HG03571 (cell line): Measurements from ENCODE around the gene ZNF710.
A peak's percentile ranks its signal among the peaks of the same experiment; 100 is the strongest.

Experiments
- ATAC-seq: cut with Tn5 transposase; IDR thresholded peaks from one replicate; pipeline ENCODE4 v1.9.1; 2021; ENCODE audit not compliant: unreplicated experiment

Gene ZNF710

DNA sequence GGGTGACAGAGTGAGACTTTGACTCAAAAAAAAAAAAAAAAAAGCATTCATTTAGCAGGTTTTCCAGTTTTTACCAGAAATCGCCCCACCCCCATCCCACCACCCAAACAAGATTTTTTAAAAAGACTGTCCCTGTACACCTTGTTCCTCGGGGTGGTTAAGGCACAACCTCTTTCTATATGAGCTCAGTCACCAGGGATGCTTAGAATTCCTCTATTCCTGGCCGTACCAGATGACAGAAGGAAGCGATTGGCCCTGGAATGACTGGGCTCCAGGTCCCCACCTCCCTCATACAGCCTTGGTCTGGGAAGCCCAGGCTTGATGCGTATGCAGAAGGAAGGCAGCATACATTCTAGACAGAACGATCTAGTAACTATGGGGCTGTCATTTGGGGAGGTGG is 75.6 kb downstream of the ZNF710 start:
- ATAC-seq = no peak

DNA sequence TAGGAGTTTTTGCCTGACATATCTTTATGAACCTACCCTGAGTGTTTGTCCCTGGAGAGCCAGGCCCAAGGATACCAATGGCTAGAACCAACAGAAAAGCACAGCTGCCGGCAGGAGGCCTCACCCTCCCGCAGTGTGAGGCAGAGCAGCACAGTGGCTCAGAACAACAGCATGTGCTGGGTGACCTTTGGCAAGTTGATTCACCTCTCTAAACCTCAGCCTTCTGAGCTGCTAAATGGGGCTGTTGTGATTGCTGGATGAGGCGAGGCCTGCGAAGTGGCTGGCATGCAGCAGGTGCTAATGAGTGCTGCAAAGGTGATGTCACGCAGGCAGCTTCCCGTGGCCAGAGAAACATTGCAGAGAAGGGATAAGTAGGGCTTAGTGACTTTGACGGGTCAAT is 77.8 kb downstream of the ZNF710 start:
- no peak for ATAC-seq

DNA sequence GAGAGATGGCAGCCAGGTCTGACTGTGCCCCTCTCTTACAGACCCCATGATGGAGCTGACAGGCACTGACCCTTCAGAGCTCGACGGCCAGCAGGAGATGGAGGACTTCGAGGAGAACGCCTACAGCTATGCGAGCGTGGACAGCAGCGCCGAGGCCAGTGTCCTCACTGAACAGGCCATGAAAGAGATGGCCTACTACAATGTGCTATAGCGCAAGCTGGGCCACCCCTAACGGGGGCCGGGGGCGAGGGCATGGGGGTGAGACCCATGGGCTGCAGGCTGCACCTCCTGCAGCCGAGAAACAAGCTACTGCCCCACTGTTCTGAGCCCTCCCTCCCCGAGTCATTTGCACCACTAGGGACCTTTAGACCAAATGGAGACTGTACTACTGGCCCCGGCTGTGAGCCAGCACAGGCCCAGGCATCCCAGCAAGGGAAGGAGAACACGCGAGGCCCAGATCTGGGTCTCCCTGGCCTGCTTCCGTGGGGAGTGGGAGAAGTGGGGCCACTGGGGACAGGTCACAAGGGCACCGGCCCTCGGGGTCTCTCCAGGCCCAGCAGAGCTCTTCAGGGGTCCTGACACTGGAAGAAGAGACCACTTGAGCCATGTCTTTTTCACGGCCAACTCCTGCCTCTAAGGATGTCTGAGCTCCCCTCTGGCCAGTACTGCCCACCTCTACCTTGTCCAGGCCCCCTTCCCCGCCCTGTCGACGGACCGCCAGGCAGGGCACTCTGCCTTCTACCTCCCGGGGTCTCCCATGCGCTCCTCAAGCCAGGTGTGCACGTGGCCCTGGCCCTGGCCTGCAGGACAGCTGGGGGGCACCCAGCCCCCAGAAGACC is 78.7 kb downstream of the ZNF710 start:
- no peak for ATAC-seq

DNA sequence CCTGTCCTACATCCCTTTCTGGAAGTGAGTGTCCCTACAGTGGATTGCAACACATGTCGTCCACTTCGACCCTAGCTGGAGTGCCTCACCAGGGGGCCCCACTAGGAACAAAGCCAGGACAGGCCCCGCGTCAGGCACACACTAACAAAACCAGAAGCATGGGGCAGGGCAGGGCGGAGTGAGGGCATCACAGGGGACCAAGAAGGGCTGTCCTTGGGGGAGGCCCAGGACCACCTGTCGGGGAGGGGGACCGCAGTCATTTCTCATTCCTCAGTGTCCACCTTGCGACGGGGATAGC is 79.3 kb downstream of the ZNF710 start:
- ATAC-seq = no peak

DNA sequence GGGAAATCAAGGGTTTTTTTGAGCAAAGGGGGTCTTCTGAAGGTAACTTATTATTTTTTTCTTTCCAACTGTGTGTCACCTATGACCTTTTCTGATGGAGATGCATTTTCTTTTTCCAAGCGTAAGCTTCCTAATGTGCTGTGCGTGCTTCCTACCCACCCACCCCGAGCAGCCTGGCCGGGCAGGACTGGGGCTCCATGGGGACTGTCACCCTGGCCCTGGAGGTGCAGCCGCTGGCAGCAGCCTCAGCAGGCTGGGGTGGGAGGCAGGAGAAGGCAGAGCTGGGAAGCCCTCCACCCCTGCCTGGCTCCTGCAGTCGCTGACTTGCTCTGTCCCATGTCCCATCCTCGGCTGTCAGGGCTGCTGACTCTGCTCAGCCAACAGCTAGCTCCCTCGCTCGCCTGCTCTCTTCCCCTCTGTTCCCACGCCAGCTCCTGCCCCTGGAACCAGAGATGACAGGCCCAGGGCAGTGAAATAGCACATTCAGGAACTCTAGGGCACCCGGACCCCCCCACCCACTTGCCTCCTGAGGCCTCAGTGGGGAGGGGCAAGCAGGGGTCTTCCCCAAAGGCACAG is 79.8 kb downstream of the ZNF710 start:
- ATAC-seq = no peak

DNA sequence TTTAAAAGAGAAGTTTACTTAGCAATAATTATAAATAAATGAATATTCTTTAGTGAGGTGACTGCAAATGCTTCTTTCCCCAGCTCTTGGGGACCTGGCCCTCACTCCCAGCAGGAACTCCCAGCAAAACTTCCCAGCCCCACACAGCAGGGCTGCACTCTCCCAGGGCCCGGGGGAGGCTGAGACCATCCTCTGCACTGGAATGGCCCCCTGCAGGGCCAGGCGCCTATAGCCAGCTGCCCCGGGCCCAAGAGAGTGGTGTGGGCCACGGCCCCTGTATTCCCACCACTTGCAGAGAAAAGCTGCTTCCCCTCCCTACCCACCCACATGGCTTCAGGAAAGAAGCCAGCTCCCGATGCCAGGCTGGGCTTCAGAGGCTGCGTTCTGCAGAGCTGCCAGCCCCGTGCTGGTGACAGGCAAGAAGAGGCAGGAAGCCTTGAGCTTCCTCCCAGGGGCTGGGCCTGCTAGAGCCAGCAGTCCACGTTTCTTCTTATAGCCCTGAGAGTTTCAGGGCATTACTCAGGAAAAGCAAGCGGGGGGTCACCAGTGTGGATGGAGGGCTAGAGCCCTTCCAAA is 81.1 kb downstream of the ZNF710 start:
- ATAC-seq = no peak

DNA sequence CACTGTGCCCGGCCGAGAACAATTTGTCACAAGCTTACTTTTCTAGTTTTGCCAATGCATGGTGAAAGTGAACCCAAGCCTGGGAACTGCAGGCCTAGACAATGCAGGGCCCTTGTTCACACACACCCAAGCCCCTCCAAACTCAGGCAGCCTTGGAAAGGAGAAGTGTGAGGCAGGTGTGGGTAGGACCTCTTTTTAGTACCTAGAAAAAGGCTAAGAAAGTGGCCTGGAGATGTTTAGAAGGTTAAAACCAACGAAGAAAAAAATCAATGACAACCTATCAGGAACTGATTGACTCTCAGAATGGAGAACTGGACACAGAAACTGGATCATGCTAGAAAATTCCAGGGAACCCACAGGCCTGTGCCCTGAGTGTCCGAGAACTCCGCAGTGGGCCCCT is 82.3 kb downstream of the ZNF710 start:
- ATAC-seq = no peak

DNA sequence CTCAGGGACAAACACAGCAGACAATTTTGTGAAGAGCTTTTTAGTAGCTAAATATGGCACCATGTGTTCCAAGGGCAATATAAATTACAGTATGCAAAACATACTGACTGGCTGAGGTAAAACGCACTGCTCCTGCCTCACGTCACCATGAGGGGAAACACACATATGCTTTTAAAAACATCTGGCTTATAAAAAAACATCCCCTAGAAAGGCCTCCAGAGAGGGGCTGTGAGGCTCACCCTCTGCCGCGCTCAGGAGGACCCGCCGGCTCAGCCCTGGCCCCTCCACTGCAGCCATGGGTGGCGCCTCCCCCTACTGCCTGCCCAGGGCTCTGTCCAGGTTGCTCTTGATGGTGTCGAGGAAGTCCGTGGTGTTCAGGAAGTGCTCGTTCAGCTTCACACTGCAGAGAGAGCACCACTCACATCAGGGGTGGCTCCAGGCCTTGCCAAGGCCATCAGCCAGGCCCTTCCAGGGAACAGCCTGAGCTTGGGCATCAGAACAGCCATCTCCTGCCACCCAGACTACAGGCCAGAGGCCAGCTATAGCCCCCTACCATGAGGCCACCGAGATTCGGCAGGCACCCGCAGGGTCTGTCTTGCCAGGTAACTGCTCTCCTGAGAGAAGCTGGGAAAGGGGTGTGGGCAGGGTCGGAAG is 83.0 kb downstream of the ZNF710 start:
- ATAC-seq = no peak

DNA sequence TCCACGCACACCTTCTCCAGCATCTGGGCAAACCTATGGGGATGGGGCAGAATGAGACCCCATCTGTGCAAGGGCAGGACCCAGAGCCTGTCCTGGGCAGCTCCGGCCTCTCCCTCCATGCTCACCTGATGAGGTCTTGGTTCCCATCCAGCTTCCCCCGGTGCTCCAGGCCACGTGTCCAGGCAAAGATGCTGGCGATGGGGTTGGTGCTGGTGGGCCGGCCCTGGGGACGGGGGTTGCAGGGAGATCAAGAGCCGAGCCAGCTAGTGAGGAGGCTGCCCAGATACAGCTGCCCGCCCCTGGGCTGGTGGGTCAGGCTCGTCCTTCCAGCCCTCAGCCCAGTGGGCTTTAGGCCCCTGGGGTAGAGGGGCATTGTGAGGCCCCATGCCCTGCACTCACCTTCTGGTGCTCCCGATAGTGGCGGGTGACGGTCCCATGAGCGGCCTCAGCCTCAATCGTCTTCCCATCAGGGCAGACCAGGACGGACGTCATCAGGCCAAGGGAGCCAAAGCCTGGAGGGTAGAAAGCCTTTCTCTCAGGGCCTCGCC is 83.8 kb downstream of the ZNF710 start:
- ATAC-seq = no peak

DNA sequence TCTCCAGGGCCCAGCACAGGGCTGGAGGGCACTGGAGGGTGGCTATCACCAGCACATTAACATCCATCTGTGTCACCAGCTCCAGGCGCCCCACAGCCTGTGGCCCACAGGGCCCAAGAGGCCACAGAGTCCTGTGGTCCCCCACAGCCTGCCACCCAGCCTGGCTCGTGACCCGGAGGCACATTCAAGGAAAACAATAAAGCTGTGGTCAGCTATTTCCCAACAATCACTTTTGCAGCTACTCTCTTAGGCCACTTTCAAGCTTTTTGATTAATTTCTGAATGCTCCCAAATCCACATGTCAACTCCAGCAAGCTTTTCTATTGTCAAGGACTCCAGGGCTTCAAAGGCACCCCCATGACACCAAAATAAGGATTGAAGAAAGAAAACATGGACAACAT is 84.4 kb downstream of the ZNF710 start:
- ATAC-seq = no peak

DNA sequence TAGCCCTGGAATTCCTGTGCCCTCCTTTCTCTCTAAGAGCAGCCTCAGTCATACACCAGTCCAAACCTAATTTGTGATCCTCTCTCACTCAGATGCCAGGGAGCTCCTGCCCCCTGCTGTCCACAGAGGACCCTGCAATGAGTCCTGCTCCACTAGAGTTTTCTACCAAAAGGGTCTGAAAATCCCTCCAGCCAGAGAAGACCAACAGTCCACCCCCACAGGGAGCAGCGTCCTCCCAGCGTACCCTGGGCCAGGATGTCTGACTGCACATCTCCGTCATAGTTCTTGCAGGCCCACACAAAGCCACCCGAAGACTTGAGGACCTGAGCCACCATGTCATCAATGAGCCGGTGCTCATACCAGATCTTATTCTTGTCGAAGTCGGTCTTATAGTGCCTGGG is 85.7 kb downstream of the ZNF710 start:
- no peak for ATAC-seq

DNA sequence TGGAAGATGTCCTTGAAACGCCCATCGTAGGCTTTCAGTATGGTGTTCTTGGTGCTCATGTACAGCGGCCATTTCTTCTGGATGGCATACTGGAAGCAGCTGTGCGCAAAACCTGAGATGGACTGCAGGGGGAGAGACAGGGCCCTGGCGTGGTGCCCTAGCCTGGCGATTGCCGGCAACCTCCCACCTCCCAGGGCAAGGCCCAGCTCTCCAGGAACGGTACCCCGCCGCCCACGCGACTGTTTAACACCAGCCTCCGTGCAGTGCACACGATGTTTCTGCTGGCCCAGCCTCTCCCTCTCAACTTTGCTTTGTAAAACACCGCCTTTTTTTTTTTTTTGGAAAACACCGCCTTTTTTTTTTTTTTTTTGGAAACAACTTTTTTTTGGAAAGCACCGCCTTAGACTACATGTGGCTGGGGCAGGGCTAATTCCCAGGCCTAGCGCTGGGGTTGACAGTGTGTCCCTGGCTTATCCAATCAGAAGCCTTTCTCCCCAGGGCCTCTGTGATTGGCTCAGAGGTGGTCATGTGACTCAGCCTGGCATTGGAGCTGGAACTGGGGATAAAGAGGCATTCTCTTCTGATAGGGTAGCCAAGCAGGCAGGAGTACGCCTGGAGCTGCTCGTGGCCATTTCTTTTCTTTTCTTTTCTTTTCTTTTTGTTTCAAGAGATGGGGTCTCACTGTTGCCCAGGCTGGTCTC is 86.5 kb downstream of the ZNF710 start:
- no peak for ATAC-seq

DNA sequence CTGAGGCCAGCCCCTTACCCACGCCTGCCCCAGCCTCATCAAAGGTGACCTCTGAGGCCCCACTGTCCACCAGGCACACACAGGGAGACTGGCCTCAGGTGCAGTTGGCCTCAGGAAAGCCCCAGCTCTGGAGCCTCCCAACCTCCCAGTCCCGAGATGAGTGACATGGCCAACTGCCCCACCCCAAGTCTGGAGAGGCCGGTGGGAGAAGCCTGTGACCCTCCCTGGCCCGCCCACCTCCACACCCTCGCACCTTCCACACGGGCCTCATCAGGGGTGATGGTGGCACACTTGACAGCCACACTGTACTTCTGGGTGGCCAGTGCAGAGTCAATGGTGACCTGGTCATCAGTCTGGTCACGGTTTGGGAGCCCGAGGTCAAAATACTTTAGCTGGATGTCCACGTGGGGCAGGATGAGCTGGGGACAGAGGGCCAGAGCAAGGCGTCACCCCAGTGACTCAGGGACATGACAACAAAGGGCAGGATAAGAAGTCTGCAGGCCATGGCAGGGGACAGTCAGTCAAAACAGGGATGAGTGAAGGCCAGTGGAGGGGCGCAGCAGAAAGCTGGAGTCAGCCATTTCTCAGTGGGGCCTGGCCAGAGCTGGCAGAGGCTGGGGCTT is 89.2 kb downstream of the ZNF710 start:
- no peak for ATAC-seq

DNA sequence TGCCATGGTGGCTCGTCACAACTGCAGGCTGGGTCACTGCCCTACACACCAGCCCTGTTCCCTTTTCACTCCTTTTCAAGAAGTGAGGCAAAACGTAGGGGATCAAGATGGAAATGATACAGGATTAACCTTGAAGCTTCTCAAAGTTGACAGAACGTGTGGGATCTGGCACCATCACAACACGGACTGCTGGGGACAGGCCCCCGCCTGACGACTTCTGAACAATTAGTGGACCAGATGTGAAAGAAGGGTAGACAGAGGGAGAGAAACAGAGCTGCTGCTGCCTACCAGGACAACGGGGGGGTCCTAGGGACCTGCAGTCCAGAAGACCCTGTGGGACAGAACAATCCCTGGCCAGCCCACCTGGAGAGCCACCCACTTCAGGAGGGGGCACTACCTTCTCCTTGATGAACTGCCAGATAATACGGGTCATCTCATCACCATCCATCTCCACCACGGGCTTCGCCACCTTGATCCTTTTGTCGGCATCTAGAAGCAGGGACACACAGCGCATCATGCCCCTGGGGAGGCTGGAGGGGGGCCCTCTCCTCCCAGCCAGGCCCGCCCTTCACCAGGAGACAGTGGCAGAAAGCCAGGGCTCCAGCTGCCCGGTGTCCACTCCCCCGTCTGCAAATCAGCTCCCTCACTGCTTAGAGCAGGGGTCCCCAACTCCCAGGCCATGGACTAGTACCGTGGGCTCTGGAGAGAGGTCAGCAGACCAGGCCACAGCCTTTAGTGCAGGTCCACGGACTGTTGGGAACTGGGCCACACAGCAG is 90.2 kb downstream of the ZNF710 start:
- ATAC-seq = no peak

DNA sequence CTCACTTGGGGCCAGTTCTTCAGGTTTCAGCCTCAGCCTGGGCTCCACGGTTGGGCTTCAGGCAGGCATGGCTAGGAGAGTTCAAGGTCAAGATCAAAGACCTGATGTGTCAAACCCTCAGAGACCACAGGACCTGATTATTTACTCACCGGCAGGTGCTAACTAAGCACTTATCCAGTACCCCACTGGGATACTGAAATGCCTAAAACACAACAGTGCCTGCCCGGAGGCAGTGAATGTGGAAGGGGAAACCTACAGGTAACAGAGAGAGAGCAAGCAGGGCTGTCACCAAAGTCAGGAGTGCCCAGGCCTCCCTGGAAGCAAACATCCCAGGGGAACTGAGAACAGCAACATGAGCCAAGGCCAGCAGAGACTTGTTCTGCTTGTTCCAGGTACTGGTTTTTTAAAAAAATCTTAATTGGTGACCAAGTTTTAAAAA is 94.4 kb downstream of the ZNF710 start:
- ATAC-seq = no peak

DNA sequence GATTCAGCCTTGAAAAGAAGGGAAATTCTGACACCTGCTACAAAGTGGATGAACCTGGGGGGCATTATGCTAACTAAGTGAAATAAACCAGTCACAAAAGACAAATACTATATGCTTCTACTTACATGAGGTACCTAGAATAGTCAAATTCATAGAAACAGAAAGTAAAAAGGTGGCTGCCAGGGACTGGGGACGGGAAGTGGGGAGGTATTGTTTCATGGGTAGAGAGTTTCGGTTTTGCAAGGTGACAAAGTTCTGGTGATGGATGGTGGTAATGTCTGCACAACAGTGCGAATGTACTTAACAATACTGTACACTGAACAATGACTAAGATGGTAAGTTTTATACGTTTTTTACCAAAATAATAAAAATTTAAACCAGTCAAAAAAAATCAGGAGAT is 96.4 kb downstream of the ZNF710 start:
- ATAC-seq = peak; percentile 49

DNA sequence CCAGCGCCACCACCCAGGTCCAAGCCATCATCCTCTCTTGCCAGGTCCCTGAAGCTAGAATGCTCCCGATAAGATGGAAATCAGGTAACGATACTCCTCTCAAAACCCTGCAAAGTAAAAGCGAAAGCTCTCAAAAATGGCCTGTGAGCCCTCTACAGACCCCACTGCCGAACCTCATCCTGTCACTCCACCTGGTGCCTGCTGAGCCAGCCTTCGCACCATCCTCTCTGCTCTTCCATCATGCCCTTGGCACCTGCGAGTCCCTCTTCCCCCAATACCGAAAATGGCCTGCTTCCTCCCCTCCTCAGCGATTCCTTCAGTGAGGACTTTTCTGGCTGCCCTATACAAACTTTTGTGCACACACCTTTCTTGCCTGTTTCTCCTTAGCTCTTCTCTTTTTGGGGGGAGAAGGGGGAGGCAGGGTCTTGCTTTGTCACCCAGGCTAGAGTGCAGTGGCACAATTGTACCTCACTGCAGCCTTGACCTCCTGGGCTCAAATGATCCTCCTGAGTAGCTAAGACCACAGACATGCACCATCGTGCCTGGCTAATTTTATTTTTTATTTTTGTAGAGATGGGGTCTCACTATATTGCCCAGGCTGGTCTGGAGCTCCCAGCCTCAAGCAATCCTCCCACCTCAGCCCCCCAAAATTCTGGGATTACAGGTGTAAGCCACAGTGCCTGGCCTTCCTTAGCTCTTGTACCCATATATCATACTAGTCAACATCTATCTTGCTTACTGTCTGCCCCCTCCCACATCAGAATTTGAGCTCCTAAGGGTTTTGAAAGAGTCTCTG is 98.1 kb downstream of the ZNF710 start:
- ATAC-seq = no peak

DNA sequence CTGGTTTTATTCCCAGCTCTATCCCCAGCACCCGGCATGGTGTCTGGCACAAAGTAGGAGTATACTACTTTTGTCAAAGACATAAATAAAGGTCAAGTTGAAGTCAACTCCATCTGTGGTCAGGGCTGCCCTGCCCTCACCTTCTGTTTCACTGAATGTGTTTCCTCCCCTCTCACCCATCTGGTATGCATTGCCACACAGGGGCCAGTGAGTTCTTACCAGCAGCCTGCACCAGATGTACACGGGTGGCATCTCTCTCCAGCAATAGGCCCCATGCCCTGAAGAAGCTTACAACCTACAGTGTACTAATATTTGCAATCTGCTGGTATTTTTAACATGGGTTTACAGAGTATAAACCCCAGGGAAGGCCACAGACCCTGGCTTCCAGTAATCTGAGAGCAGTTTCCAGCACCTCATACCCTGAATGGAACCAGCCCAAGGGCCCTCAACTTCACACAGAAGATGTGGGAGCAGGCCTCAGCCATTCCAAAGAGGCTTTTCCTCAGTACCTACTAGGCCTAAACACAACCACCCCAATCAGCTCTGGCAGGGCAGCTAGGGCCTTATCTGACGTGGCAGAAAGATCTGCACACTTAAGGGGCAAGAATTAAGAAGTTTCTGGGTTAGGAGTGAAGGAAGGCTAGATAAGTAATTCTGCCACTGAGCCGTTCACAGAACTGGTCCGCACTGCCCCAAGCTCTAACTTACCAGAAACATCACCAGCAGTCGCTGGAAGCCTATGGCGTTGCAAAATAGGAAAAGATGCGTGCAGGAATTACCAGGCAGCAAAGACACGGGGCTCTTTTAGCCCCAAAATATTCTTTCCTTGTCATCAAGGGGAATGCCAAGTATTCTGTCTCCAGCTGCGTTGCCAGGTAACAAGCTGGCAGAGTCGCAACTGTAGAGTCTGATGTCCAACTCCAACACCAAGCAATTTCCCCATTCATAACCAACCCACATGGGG is 99.0 kb downstream of the ZNF710 start:
- ATAC-seq = no peak
